Measurements from ENCODE around the gene DNHD1. TPM values are rescaled to one million over a fixed set of nuclear protein-coding genes. Genes with fewer than 3 reads are reported as not detected.

DNHD1 gene
- total RNA-seq, 1 experiment from 2014 or later = 1.5 TPM

DNA sequence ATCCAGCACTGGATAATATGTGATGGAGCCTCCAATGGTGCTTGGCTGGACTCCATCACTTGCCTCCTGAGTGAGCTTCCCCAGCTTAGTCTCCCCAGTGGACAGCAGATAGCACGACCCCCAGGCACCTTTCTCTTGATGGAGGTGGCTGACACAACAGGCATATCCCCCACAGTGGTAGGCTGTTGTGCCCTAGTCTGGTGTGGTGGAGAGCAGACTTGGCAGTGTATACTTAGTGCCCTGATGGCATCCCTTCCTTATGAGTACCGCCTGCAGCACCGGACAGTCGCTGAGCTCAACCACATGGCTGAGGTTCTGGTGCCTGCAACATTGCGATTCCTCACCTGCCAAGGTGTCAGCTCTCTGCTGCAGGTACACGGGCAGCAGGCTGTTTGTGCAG, 50.1 kb downstream of the DNHD1 start:
- in situ Hi-C loops (cut with HindIII; ENCODE audit: low pct_unique_long_range_greater_than_20kb, low sequenced_read_pairs) = no loop called here

GRCh38 chr11:6548121-6548520, 51.0 kb downstream of the DNHD1 start:
- in situ Hi-C loops (cut with HindIII; ENCODE audit: low pct_unique_long_range_greater_than_20kb, low sequenced_read_pairs) = no loop called here
- no peak for DNase-seq (ENCODE audit: low read depth, low spot score)

More for the DNA sequence above, 50.1 kb downstream of the DNHD1 start:
- DNase-seq (ENCODE audit: low read depth, low spot score) = no peak

DNA sequence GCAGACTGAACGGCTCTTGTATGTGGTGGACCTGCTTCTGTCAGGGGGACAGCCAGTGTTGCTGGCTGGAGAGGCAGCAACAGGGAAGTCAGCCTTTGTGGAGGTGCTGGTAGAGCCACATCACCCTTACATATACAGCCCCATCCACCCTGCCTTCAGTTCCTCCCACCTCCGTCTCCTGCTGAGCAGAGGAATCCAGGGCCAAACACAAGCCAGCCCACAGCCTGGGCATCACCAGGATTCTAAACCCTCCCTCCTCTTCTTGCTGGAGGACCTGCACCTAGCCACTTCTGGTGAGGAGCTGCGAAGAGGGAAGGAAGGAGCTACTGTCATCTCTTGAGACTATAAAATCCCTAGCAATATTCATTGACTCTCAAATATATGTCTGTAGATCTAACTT, 51.6 kb downstream of the DNHD1 start:
- in situ Hi-C loops (cut with HindIII; ENCODE audit: low pct_unique_long_range_greater_than_20kb, low sequenced_read_pairs) = no loop called here
- DNase-seq (ENCODE audit: low read depth, low spot score) = no peak

GRCh38 chr11:6553634-6554033, 56.6 kb downstream of the DNHD1 start:
- in situ Hi-C loops (cut with HindIII; ENCODE audit: low pct_unique_long_range_greater_than_20kb, low sequenced_read_pairs) = no loop called here
- DNase-seq (ENCODE audit: low read depth, low spot score) = no peak

GRCh38 chr11:6554828-6555706, 58.0 kb downstream of the DNHD1 start:
- no peak for DNase-seq (ENCODE audit: low read depth, low spot score)
- in situ Hi-C loops (cut with HindIII; ENCODE audit: low pct_unique_long_range_greater_than_20kb, low sequenced_read_pairs) = no loop called here

DNA sequence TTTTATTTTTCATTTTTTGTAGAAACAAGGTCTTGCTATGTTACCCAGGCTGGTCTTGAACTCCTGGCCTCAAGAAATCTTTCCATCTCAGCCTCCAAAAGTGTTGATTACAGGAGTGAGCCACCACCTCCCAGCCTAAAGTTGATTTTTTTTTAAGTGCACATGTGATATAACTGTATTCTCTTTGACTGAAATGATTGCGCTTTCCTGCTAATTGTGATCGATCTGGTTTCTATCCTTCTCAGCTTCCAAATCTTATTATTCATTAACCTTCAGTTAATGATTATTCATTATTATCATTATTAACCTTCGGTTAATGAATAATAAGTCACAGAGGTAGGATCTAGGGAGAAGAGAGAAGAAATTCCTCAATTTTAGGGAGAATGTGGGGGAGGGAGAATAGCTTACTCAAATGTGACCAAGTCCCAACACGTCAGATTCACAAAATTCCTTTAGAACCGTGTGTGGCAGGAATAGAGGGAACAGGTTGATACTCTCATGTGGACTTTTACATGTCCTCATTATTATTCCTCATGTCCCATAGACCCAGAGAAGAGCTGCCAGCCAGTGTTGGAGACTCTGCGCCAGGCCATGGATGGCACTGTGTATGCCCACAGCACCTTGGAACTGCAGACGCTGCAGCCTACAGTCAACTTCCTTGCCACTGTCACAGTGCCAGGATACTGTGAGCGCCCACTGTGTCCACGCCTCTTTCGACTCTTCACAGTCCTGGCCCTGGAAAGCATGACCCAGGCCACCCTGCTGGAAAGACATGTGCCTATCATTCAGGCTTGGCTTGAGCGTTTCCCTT, 59.3 kb downstream of the DNHD1 start:
- in situ Hi-C loops (cut with HindIII; ENCODE audit: low pct_unique_long_range_greater_than_20kb, low sequenced_read_pairs) = no loop called here

DNA sequence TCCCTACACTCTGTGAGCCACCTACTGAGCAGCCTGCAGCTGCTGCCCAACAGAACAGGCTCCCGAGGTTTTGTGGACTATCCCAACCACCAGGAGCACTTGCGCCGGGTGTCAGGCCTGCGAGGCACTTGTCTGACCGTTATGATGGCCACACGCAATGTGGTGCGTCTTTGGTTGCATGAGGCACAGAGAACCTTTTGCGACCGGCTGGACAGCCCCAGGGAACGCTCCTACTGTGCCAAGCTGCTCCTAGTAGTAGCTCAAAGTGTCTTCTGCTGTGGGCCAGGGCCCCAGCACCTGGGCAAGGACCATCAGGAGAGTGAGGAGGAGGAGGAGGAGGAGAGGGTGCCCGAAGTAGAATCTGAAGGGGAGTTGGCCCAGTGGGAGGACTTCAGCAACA, 60.0 kb downstream of the DNHD1 start:
- in situ Hi-C loops (cut with HindIII; ENCODE audit: low pct_unique_long_range_greater_than_20kb, low sequenced_read_pairs) = no loop called here
- no peak for DNase-seq (ENCODE audit: low read depth, low spot score)

More for the DNA sequence above, 59.3 kb downstream of the DNHD1 start:
- DNase-seq (ENCODE audit: low read depth, low spot score) = no peak

- in situ Hi-C loops (cut with HindIII; ENCODE audit: low pct_unique_long_range_greater_than_20kb, low sequenced_read_pairs) = no loop called here
- no peak for DNase-seq (ENCODE audit: low read depth, low spot score)
These were observed 60.9 kb downstream of the DNHD1 start for GRCh38 chr11:6557761-6558674.

- in situ Hi-C loops (cut with HindIII; ENCODE audit: low pct_unique_long_range_greater_than_20kb, low sequenced_read_pairs) = no loop called here
- DNase-seq (ENCODE audit: low read depth, low spot score) = no peak
These were observed 62.3 kb downstream of the DNHD1 start for GRCh38 chr11:6559369-6559768.

- in situ Hi-C loops (cut with HindIII; ENCODE audit: low pct_unique_long_range_greater_than_20kb, low sequenced_read_pairs) = no loop called here
- no peak for DNase-seq (ENCODE audit: low read depth, low spot score)
These were observed 64.2 kb downstream of the DNHD1 start for GRCh38 chr11:6561288-6561687.

- DNase-seq (ENCODE audit: low read depth, low spot score) = no peak
- in situ Hi-C loops (cut with HindIII; ENCODE audit: low pct_unique_long_range_greater_than_20kb, low sequenced_read_pairs) = no loop called here
These were observed 66.1 kb downstream of the DNHD1 start for GRCh38 chr11:6563121-6563619.

GRCh38 chr11:6563667-6564066, 66.6 kb downstream of the DNHD1 start:
- DNase-seq (ENCODE audit: low read depth, low spot score) = no peak
- in situ Hi-C loops (cut with HindIII; ENCODE audit: low pct_unique_long_range_greater_than_20kb, low sequenced_read_pairs) = no loop called here

DNA sequence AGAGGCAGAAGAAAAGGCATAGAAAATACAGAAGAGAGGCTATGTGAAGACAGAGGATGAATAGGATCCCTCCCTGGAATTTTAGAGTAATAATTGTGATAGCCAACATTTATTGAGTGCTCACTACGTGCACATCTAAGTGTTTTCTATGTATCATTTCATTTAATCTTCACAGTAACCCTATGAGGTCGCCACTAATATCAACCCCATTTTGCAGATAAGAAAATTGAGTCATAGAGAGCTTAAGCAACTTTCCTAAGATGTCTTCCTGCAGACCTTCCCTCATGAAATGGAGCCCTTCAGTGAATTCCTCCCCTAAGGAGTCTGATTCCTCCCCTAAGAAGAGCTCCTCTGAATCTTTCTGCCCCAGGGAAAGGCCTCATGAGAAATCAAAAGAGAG, 68.2 kb downstream of the DNHD1 start:
- in situ Hi-C loops (cut with HindIII; ENCODE audit: low pct_unique_long_range_greater_than_20kb, low sequenced_read_pairs) = no loop called here
- DNase-seq (ENCODE audit: low read depth, low spot score) = no peak

DNA sequence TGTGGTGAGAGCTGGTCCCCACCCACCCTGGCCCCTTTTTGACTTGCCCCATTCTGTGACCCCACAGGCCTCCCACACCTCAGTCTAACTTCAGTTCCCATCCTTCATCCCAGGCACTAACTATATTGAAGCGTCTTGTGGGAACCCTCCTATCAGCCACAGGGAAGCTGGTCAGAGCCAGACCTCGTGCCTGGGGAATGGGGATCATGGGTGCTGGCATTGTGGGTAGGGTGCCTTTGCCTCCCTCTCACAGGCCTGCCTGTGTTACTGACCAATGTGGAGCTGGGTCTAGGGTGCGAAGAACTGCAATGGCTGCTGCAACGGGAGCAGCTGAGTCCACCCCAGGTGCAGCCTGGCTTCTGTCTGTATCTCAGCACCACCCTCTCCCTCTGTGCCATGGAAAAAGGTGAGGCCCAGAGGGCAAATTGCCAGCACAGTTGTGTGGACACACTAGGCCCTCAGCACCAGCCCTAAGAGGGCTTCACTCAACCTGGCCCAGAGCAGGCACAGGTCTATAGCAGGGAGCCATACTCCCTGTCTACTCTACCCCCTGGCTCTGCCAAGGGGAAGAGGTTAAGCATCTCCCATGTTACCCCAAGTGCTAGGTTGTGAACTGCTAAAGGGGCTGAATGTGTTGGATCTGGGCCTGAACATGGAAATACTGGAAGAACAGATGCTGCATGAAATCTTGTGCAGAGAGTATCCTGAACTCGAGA, 69.1 kb downstream of the DNHD1 start:
- DNase-seq (ENCODE audit: low read depth, low spot score) = no peak
- in situ Hi-C loops (cut with HindIII; ENCODE audit: low pct_unique_long_range_greater_than_20kb, low sequenced_read_pairs) = no loop called here

GRCh38 chr11:6566704-6567370, 69.8 kb downstream of the DNHD1 start:
- in situ Hi-C loops (cut with HindIII; ENCODE audit: low pct_unique_long_range_greater_than_20kb, low sequenced_read_pairs) = no loop called here
- DNase-seq (ENCODE audit: low read depth, low spot score) = no peak

- in situ Hi-C loops (cut with HindIII; ENCODE audit: low pct_unique_long_range_greater_than_20kb, low sequenced_read_pairs) = no loop called here
- DNase-seq (ENCODE audit: low read depth, low spot score) = no peak
These were observed 70.3 kb downstream of the DNHD1 start for GRCh38 chr11:6567371-6567745.
